HG02885 (cell line): ENCODE data around the gene ANKEF1.

Source experiments
- ATAC-seq: cut with Tn5 transposase; IDR thresholded peaks from one replicate; pipeline ENCODE4 v1.9.1; 2021; ENCODE audit warnings: mild to moderate bottlenecking; ENCODE audit not compliant: unreplicated experiment, poor library complexity

ANKEF1 gene

DNA sequence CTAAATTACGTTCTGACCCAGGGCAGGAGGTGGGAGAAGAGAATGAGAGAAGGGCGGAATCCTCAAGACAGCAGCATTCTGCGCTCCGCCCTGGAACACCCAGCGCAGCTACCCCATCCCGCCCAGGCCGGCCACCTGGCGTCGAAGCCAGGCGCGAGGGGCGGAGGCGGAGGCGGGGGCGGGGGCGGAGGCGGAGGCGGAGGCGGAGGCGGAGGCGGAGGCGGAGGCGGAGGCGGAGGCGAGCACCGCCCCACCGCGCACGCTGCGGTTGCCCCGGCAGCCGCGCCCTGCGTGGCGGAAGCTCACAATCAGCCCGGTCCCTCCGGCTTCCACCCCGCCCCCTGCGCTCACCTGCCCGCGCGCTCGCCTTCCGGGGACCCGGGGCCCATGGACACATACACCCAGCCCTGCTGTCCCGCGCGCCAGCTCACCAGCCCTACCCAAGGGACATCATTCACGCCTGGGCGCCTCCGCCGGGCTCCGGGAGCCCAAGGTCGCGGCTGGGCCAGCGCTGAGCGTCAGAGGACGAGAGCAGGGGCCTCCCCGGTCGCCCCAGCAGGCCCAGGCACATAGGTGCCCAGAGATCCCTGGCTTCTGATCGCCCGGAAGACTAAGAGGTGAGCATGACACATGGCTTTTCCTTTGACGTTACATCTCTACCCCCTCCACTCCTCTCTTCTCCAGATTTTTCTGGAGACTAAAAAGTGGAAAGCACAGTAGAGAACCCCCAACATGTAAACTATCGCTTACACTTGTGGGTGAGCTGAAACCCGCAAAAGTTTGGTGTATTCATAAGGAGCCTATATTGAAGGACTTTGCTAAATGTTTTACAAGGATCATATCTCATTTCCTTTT, at the start of gene ANKEF1:
TSS of gene ANKEF1 (plus strand) at position 271 of the 855 bp plus-strand sequence. CDS start 3,315 bp downstream, outside the sequence.
- peak; percentile 94 for ATAC-seq

DNA sequence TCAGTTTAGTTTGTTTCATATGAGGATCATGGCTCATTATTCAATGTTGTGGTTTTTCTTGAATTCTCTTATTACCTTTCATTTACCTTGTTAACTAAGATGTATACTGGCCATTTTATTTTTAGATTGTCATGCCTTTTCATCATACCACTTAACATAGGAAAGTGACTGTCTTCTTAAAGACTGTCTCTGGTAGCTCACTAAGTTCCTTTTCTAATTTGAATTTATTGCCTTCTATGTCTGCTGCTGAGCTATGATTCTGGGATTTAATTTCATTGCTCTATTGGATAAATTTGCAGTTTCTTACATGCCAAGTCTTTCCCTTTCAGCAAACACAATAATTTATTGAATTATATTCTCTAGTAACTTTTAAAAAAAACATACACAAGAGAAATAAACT, 49.5 kb upstream of the ANKEF1 start:
- no peak for ATAC-seq

DNA sequence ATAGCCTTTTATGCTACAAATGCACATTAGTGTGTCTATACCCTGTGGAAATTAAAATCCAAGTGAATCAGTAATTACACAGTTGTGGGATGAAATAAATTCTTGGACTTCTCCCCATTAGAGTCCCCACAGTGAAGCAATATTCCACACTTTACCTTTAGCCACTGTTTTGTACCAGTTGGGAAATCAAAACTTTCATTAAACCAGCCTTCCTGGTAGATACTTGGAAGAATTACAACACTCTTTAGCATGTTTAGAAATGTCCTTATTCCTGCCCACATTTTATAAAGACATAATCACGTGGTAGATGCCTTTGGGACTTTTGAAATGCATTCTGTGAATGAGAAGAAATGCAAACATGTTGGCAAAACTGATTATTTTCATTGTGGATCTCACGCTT, 49.0 kb upstream of the ANKEF1 start:
- no peak for ATAC-seq

DNA sequence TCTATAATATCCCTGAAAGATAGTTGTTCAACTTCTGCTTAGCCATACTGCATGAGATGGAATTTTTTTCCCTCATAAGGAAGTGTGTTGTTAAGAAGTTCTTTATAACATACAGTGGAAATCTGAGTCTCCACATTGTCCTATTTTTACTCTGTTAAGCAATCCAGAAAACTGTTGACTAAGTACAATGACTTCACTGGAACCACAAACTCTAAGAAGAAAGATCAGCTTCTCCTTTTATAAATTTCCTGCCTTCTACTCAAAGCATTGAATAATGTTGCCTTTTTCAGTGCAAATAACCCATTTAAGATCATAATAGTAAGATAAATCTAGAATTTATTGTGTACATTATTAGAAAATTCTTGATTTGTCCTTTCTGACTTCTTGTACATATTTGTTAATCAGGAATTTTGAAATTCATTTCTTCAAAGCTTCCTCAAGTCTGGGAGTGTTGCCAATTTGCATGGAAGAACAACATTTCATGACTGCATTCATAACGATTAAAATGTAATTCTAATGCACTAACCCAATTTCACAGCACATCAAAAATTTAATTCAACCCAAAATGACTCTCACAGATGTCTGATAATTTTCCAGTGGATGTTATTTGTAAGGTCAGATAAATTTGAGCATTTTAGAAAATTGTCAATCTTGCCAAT, 45.6 kb upstream of the ANKEF1 start:
- ATAC-seq: no peak

DNA sequence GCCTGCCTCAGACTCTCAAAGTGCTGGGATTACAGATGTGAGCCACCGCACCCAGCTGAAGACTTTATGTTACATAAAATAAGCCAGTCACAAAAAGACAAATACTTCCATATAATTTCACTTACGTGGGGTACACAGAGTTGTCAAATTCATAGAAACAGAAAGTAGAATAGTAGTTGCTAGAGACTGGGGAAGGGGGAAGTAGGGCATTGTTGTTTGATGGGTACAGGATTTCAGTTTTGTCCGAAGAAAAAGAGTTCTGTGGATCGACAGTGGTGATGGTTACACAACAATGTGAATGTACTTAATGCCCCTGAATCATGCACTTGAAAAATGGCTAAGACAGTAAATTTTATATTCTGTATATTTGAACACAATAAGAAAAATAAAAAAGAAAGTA, 41.6 kb upstream of the ANKEF1 start:
- ATAC-seq: no peak

DNA sequence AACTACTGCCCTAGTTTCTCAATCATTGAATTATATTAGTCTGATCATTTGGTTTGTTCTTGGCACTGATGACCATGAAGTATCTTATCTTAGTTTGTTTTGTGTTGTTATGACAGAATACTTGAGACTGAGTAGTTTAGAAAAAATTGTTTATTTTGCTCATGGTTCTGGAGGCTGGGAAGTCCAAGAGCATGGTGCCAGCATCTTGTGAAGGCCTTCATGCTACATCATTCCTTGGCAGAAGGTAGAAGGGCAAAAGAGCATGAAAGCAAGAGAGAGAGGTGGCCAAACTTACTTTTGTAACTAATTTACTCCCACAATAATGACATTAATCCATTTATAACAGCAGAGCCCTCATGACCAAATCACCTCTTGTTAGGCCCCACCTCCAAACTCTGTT, 40.1 kb upstream of the ANKEF1 start:
- no peak for ATAC-seq

DNA sequence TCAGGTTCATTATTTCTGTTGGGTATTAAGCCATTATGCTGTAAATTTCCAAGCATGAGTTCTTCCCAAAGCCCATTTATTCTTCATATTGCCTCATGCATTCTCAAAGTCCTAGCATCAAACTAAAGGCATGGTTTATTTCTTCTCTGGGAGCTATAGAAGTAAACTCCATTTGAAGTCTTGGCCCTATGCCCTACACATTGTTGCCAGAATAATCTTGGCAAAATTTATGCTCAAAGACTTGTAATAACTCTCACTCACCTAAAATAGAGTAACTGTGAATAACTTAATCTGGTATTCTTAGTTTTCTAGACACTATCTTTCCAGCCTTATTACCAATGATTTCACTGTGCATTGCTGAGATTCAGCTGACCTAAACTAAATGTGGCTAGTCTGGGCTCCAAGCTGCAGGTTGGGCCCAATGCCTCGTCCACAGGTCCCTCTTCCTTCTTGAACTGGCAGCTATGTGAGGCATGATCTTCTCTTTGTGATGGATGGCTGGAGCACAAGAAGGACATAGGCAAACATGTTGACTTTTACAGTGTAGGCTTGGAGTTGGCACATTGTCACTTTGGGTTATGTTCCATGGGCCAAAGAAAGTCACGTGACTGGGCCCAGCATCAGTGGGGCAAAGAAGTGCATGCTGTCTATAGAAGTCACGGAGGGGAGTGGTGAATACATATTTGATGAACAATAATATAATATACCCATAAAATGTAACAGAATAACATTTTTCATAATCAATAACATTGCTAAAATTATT, 39.1 kb upstream of the ANKEF1 start:
- no peak for ATAC-seq

DNA sequence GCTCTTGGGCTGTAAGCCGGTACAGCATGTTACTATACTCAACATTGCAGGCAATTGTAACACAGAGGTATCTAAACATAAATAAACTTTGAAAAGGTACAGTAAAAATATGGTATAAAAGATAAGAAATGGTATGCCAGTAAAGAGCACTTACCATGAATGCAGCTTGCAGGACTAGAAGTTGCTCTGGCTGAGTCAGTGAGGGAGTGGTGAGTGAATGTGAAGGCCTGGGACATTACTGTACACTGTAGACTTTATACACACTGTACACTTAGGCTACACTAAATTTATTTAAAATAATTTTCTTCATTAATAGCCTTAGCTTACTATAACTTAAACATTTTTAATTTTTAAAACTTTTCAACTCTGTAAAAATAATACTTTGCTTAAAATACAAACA, 37.8 kb upstream of the ANKEF1 start:
- no peak for ATAC-seq

DNA sequence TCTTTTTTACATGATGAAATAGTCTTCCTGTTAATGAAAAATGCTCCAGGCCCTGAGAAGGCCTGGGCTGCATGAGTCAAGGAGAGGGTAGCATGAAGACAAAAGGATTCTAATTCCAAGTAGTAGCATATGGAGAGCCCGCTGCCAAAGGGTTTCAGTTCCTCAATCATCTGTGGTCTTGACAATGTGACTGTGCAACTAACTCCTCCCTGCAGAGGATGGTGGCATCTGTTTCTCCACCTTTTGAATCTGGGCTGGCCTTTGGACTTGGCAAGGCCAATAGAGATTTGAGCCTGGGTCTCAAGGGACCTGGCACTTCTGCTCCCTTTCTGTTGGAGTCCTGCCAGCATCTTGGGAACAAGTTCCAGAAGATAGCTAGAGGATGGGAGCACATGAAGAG, 35.1 kb upstream of the ANKEF1 start:
- ATAC-seq: peak; percentile 64

DNA sequence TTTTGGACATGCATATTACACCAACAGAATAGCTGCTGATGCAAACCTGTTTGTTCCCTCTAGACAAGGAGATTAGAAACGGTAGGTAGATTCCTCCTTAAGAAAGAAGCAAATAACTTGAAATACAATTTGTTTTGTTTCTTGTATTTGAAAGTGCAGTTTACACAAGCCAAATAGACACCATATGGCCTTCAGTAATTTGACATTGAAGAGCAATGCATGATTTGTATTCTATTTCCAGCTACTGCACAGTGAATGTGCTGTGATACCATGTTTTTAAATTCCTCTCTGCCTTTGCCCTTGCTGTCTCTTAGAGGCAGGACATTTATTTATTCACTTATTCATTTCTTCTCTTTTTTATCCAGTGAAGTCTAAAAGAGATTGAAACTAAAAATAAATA, 31.9 kb upstream of the ANKEF1 start:
- ATAC-seq: no peak

DNA sequence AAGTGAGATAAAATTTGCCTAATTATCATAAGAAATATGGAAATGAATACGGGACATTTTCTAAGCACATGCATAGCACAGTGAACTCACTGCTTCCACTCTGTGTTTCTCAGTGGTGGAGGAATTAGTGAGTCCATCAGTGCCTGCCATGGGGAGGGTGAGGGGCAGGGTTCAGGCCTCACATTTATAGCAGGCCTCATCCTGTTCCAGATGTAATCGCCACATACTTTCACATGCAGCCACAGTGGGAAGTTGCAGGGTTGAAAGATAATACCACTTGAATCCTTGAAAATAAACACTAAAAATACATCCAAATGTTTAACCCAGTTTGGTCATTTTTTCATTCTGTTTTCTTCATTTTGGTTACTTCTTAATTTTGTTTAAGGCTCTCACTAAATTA, 29.9 kb upstream of the ANKEF1 start:
- no peak for ATAC-seq

DNA sequence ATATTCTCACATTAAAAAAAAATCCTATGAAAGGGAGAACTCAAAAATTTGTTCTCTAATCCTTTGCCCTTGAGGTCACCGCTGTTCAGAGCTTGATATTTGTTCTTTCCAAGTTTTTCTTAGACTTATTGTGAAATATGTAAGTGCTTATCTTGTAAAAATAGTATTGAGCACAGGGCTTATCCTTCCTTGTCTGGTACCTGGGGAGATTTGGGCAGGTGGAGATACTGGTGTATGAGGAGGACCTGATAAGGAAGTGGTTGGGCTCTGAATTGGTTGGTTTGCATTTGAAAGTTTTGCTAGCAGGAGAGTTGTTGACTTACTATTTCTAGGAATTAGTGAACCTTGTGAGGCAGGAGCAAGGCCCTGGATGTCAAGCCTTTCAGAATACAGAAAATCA, 28.9 kb upstream of the ANKEF1 start:
- no peak for ATAC-seq

DNA sequence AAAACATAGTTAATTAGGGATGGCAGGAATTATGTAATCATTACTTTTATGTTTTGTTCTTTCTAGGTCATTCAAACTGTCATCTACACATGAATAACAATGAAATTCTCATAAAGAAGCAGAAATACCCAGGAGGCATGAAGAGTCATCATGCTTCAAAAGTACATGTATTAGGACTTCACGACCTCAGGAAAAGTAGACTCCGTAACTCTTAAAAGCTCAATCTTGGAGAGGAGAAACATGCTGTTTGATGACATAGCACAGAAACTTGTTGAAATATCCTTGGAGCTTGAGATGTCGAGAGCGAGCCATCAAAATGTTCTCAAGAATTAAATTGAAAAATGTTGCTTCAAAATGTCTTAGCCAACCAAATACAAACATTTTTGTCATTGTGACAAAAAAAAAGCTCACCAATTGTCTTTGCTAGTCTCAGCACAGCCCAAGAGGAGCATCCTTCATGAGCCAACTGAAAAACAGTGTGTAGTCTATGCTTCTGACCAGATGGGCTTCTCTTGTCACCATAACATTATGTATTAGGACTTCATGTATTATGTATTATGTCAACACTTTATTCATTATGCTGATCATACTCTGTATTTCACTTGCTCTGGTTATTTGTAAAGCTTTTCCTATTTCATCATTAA, 28.2 kb upstream of the ANKEF1 start:
- no peak for ATAC-seq

DNA sequence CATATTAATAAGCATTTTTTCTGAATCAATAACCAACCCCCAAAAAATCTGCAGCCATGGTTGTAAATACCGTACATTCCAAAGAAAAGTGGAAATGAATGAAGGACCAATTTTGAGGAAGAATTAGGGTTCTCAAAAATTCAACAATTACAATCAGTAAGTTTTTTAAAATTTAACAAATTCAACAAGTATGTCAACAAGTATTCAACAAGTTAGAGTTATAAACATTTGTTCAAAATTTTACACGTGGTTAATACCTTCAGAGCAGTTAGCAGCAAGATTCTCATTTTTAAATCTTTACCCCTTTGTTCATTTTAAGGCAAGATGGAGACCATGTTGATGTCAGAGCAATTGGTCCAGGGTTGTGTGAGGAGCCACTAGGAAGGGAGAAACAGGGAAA, 27.6 kb upstream of the ANKEF1 start:
- ATAC-seq: no peak

DNA sequence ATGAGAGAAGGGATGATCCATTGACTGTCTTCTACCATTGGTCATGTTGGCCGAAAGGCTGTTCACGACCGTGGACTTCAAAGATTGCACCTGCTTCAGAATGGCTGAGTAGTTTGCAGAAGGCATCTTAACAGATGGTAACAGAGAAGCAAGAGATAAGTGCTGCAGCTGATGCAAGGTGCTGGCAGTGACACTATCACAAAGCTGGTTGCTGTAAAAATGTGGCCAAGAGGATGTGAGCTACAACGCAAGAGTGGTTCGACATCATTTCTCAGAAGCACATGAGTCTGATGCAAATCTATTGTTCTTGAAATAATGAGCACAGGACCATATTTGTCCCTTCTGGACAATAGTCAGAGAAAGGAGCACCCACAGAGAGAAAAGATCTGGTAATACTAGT, 27.0 kb upstream of the ANKEF1 start:
- no peak for ATAC-seq

DNA sequence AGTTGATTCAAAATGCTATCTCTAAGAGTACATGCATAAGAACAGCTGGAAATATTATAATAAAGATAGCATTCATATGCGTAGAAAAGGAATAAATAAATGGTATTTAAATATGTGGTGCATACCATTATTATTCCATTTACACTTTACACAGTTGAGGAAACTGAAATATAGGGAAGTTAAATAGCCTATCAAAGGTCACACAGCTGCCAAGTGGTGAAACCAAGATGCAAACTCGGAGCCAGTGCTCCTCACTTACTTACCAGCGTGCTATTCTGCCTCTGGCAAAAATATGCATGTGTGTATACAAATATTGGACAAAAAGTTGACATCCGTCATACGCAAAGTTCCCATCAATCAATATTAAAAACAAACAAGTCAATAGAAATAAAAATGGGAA, 22.3 kb upstream of the ANKEF1 start:
- no peak for ATAC-seq

DNA sequence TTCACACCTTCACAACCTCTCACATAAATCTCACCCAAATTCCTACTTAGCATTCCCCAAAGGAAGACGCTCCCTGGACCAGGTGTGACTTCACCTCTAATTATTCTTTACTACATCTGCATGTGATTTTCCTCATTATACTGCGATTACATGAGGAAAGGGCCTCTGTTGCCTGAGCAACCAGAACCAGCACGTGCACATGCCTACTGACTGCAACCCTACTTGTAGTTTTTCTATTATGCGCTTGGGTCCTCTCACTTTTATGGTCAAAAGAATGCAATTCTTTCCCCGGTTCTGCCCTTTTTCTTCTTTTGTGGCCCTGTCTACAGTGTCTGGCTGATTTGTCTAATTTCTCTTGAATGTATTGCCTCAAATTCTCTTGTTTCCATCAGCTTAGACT, 20.4 kb upstream of the ANKEF1 start:
- ATAC-seq: no peak

DNA sequence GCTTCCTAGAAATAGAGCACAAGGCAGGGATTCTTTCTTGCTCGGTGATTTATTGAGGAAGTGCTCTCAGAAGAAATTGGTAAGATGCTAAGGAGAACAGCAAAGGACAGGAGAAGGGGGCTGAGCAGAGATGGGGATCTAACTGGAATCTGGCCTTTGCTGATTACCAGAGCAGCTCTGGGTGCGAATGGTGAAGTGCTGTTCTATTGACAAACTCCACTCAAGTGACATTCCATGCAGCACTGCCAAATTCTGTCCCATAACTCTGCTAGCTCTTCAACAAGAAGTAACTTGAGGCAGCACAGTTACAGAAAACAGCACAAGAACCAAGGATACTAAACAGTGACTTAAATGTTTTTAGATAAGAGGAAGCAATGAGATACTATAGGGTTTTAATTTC, 13.8 kb upstream of the ANKEF1 start:
- no peak for ATAC-seq

DNA sequence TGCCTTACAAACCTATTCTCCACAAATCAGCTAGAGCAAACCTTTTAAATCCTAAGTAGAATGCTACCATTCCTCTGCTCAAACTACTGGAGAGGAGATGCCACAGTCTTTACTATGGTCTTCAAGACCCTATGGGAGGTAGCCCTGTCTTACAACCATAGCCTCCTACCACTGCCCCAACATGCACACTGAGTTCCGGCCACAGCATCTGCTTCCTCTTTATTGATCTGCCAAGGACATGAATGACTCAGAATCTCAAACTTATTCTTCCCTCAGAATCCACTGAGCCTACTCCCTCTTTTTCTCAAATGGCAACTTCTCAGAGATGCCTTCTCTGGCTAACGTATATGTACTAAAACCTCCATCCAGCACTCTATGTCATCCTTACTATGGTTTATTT, 12.2 kb upstream of the ANKEF1 start:
- ATAC-seq: no peak

DNA sequence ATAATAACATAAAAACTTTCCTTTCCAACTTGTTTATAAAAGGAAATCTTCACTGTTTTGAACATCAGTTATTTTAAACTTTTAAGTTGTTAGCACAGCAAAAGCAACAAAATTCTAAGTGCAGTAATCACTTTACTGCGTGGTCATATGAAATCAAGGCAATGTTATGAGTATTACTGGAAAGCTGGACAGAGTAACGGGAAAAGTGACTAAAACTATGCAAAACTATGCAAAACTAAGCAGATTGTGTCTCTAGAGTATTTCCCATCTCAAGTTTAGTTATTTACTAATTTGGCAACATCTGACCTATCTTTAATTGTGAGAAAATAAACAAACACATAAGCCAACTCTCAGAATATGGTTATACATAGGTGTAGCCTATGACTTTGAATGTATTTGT, 10.9 kb upstream of the ANKEF1 start:
- ATAC-seq: no peak
